A549 (cell line): ENCODE data around the gene ACAD9. TPM values are rescaled to one million over a fixed set of nuclear protein-coding genes. Genes with fewer than 3 reads are reported as not detected.

Experiments
- ATAC-seq, 2 experiments: fragments of 200-7000 bp in 1 of 2; fragments of >200 bp in 1 of 2; cut with Nextera tagmentation in 1 of 2; cut with Tn5 transposase in 1 of 2; 3 replicates each; pipeline versions ENCODE4 v1.8.0 to v1.9.1; 2018 to 2020; ENCODE audit warnings: mild to moderate bottlenecking in 1 of 2, moderate library complexity in 1 of 2
- CTCF ChIA-PET: fragments of 300-600 bp; sonication (Branson Sonifier 250); formaldehyde crosslinking; extraction: SDS; loops from one replicate; lab custom pipeline; 2021; ENCODE audit warnings: antibody characterized with exemption, inconsistent platforms; lab: Yijun Ruan, JAX
- POLR2A ChIA-PET: fragments of 350-600 bp; formaldehyde crosslinking; extraction: SDS; loops from one replicate; lab custom pipeline; 2021; ENCODE audit warnings: antibody characterized with exemption, inconsistent platforms; lab: Yijun Ruan, JAX
- DNase-seq, 2 experiments: peaks; one replicate each; pipeline versions ENCODE4 v3.0.0 to v3.0.0-alpha.2; 2011 to 2016; ENCODE audit warnings: low read depth in 1 of 2, low spot score in 1 of 2
- FAIRE-seq: peaks from 2 replicates; lab custom pipeline; 2011; peaks lifted over from hg19 to GRCh38; lab: Jason Lieb, UNC
- H3K27ac ChIP-seq, 2 experiments: fragments of >200 bp; sonication (Bioruptor Twin); formaldehyde crosslinking; 3 replicates each; pipeline ENCODE4 v1.5.1; 2016 to 2017
- H3K4me1 ChIP-seq: fragments of >200 bp; sonication (Bioruptor Twin); formaldehyde crosslinking; 3 replicates; pipeline ENCODE4 v1.6.1; 2016
- H3K4me2 ChIP-seq: fragments of >200 bp; sonication (Bioruptor Twin); formaldehyde crosslinking; 3 replicates; pipeline ENCODE4 v1.6.1; 2016
- H3K4me3 ChIP-seq: fragments of >200 bp; sonication (Bioruptor Twin); formaldehyde crosslinking; 3 replicates; pipeline ENCODE4 v1.5.1; 2016
- H3K9me3 ChIP-seq: fragments of >200 bp; sonication (Bioruptor Twin); formaldehyde crosslinking; 3 replicates; pipeline ENCODE4 v1.6.1; 2016
- BCL3 ChIP-seq: fragments of >200 bp; sonication (Bioruptor Twin); formaldehyde crosslinking; IDR thresholded peaks from 3 replicates; pipeline ENCODE4 v1.6.1; 2016
- BHLHE40 ChIP-seq: IDR thresholded peaks from 2 replicates; pipeline ENCODE4 v1.6.1; 2012; ENCODE audit warnings: low read depth, low read length, inconsistent platforms
- CBX2 ChIP-seq: fragments of 200-600 bp; sonication (generic); IDR thresholded peaks from 2 replicates; pipeline ENCODE4 v1.6.1; 2016; ENCODE audit warnings: low read depth, mild to moderate bottlenecking, borderline replicate concordance
- CHD2 ChIP-seq: fragments of 150-350 bp; IDR thresholded peaks from 2 replicates; pipeline ENCODE4 v1.6.1; 2014; ENCODE audit warnings: low read length; ENCODE audit not compliant: partially characterized antibody
- CHD4 ChIP-seq: fragments of 200-600 bp; sonication (generic); IDR thresholded peaks from 2 replicates; pipeline ENCODE4 v1.6.1; 2016; ENCODE audit warnings: antibody characterized with exemption, mild to moderate bottlenecking, borderline replicate concordance
- CTCF ChIP-seq: fragments of >200 bp; sonication (Bioruptor Twin); formaldehyde crosslinking; IDR thresholded peaks from 3 replicates; pipeline ENCODE4 v1.5.1; 2016
- EHF ChIP-seq: fragments of 250-450 bp; sonication (Bioruptor Pico); IDR thresholded peaks from 2 replicates; pipeline ENCODE4 v1.5.0; 2020; ENCODE audit warnings: mild to moderate bottlenecking
- EHMT2 ChIP-seq: fragments of 200-600 bp; sonication (generic); IDR thresholded peaks from 2 replicates; pipeline ENCODE4 v1.6.1; 2016; ENCODE audit warnings: antibody characterized with exemption, low read depth, mild to moderate bottlenecking, moderate library complexity
- ELK1 ChIP-seq: fragments of 150-350 bp; IDR thresholded peaks from 2 replicates; pipeline ENCODE4 v1.6.1; 2014; ENCODE audit warnings: low read depth, mild to moderate bottlenecking, low read length
- EP300 ChIP-seq, 2 experiments: fragments of >200 bp; sonication (Bioruptor Twin); formaldehyde crosslinking; IDR thresholded peaks; 2 replicates in 1 of 2; 3 replicates in 1 of 2; pipeline ENCODE4 v1.6.1; 2016 to 2017
- FOSB ChIP-seq: fragments of 250-450 bp; sonication (Bioruptor Pico); IDR thresholded peaks from 2 replicates; pipeline ENCODE4 v1.5.0; 2020; ENCODE audit warnings: mild to moderate bottlenecking, moderate library complexity
- HDAC2 ChIP-seq: fragments of 200-600 bp; sonication (generic); IDR thresholded peaks from 2 replicates; pipeline ENCODE4 v1.6.1; 2016
- HOXB13 ChIP-seq: fragments of 250-450 bp; sonication (Bioruptor Pico); IDR thresholded peaks from 2 replicates; pipeline ENCODE4 v1.5.0; 2020; ENCODE audit warnings: low read depth, mild to moderate bottlenecking, moderate library complexity
- JUNB ChIP-seq: fragments of >200 bp; sonication (Bioruptor Twin); formaldehyde crosslinking; IDR thresholded peaks from 2 replicates; pipeline ENCODE4 v1.6.1; 2016
- KDM1A ChIP-seq: fragments of 200-600 bp; sonication (generic); IDR thresholded peaks from 2 replicates; pipeline ENCODE4 v1.6.1; 2016; ENCODE audit warnings: low read depth, mild to moderate bottlenecking
- KDM5A ChIP-seq: fragments of 200-600 bp; sonication (generic); IDR thresholded peaks from 2 replicates; pipeline ENCODE4 v1.6.1; 2016; ENCODE audit warnings: antibody characterized with exemption, mild to moderate bottlenecking
- MAFK ChIP-seq: fragments of 450-650 bp; IDR thresholded peaks from 2 replicates; pipeline ENCODE4 v1.6.1; 2014; ENCODE audit not compliant: partially characterized antibody
- MAZ ChIP-seq: fragments of 150-350 bp; IDR thresholded peaks from 2 replicates; pipeline ENCODE4 v1.6.1; 2014; ENCODE audit warnings: antibody characterized with exemption, low read depth, low read length, borderline replicate concordance
- PHF8 ChIP-seq: fragments of 200-600 bp; sonication (generic); IDR thresholded peaks from 2 replicates; pipeline ENCODE4 v1.6.1; 2016; ENCODE audit warnings: low read depth, mild to moderate bottlenecking, antibody characterized with exemption, moderate library complexity, borderline replicate concordance
- REST ChIP-seq: fragments of 200-600 bp; sonication (generic); IDR thresholded peaks from 2 replicates; pipeline ENCODE4 v1.6.1; 2016; ENCODE audit warnings: antibody characterized with exemption, mild to moderate bottlenecking, moderate library complexity
- RNF2 ChIP-seq: fragments of 200-600 bp; sonication (generic); IDR thresholded peaks from 2 replicates; pipeline ENCODE4 v1.6.1; 2016; ENCODE audit warnings: low read depth, mild to moderate bottlenecking, antibody characterized with exemption, moderate library complexity, borderline replicate concordance
- SREBF2 ChIP-seq: fragments of 450-650 bp; IDR thresholded peaks from 2 replicates; pipeline ENCODE4 v1.6.1; 2014; ENCODE audit warnings: mild to moderate bottlenecking, moderate library complexity
- TFCP2L1 ChIP-seq: fragments of 250-450 bp; sonication (Bioruptor Pico); IDR thresholded peaks from 2 replicates; pipeline ENCODE4 v1.5.0; 2021; ENCODE audit warnings: mild to moderate bottlenecking
- ZC3H11A ChIP-seq: fragments of 450-650 bp; IDR thresholded peaks from 2 replicates; pipeline ENCODE4 v1.6.1; 2014; ENCODE audit warnings: antibody characterized with exemption, mild to moderate bottlenecking
- WGBS: methylation state at CpG from one replicate; pipeline ENCODE4 v1.1.6; 2017; ENCODE audit errors: missing lambda C conversion rate; 5-methylcytosine and 5-hydroxymethylcytosine counted together
- polyA plus RNA-seq, 4 experiments: library from polyadenylated mRNA; depleted of rRNA in 3 of 4; stranded (reverse); fragments of >200 nt; fragmentation: RNase III in 1 of 4; extraction: RNeasy Plus Mini Kit Qiagen cat#74134 plus additional on column Dnase treatment in 1 of 4; gene quantifications; 2 replicates in 3 of 4; 3 replicates in 1 of 4; pipeline ENCODE4 v1.2.3, GENCODE V29; 2011 to 2017

ACAD9 gene
- polyA plus RNA-seq, 2 of the 4 experiments (the other 2 are of a cell fraction): 26.1 to 29.2 TPM

- CTCF ChIA-PET: interaction anchor here (1.9 kb wide), 1 partner anchor 10 kb away, joined by 8 read pairs; no protein-coding TSS in a partner anchor
- H3K9me3 ChIP-seq: peaks cover 49% of the 10 kb centered on the region
- DNase-seq (no peak), ATAC-seq (no peak)
- WGBS: 23% methylated on average over 3 of the region's 4 CpGs
- no peak overlapping the region for H3K4me3 ChIP-seq
- H3K4me1 ChIP-seq: no peaks in the 10 kb centered on the region
- no peak overlapping the region for H3K4me2 ChIP-seq
- H3K27ac ChIP-seq: no peak overlapping the region
- POLR2A ChIA-PET: no interaction called here
- TF ChIP-seq TFCP2L1 (CRISPR knock-in tag) (no peak), BCL3 (no peak), KDM5A (no peak), PHF8 (no peak), HDAC2 (no peak), CBX2 (no peak)
- TF ChIP-seq, all 56 proteins: peak for 0
- no peak for FAIRE-seq
Observed at GRCh38 chr3:128855569-128855968, 23.9 kb upstream of the ACAD9 start.

GRCh38 chr3:128858167-128858566 lies 21.3 kb upstream of the ACAD9 start:
- H3K9me3 ChIP-seq: peaks cover 58% of the 10 kb centered on the region
- 65% methylated on average over 3 of the region's 3 CpGs for WGBS
- CTCF ChIA-PET: interaction anchor here (1.9 kb wide), 1 partner anchor 13 kb away, joined by 6 read pairs; no protein-coding TSS in a partner anchor

More at GRCh38 chr3:128858167-128858566, 21.3 kb upstream of the ACAD9 start:
- H3K27ac ChIP-seq: no peak overlapping the region
- H3K4me1 ChIP-seq: no peaks in the 10 kb centered on the region
- no peak for TF ChIP-seq ELK1
- no peak for TF ChIP-seq RNF2
- TF ChIP-seq REST: no peak
- TF ChIP-seq EP300 (IDR thresholded peaks at IDR 0.05): no peak
- no peak for TF ChIP-seq JUNB
- no peak for TF ChIP-seq PHF8
- no peak for TF ChIP-seq EHMT2
- TF ChIP-seq CHD2: no peak
- no peak for TF ChIP-seq SREBF2
- no peak for TF ChIP-seq CHD4
- no peak for TF ChIP-seq FOSB (CRISPR knock-in tag)
- no peak for TF ChIP-seq EHF (CRISPR knock-in tag)
- TF ChIP-seq MAZ: no peak
- TF ChIP-seq BHLHE40: no peak
- no peak for TF ChIP-seq TFCP2L1 (CRISPR knock-in tag)
- TF ChIP-seq ZC3H11A: no peak
- TF ChIP-seq KDM1A: no peak
- TF ChIP-seq CTCF: no peak
- no peak for TF ChIP-seq HOXB13 (CRISPR knock-in tag)
- no peak for TF ChIP-seq MAFK
- H3K4me2 ChIP-seq: no peak overlapping the region
- DNase-seq (no peak), ATAC-seq (no peak), FAIRE-seq (no peak)
- POLR2A ChIA-PET: no interaction called here
- H3K4me3 ChIP-seq: no peak overlapping the region
